H1 (cell line): ENCODE data around the gene LOXHD1. TPM values are rescaled to one million over a fixed set of nuclear protein-coding genes. Genes with fewer than 3 reads are reported as not detected.

Source experiments
- CTCF ChIA-PET: fragments of 300-600 bp; sonication (Branson Sonifier 250); formaldehyde crosslinking; loops from one replicate; lab custom pipeline; 2021; ENCODE audit not compliant: partially characterized antibody; lab: Charles Lee
- POLR2A ChIA-PET: fragments of 300-600 bp; sonication (Branson Sonifier 250); formaldehyde crosslinking; loops from one replicate; lab custom pipeline; 2021; ENCODE audit warnings: inconsistent platforms; ENCODE audit not compliant: partially characterized antibody; lab: Charles Lee
- DNase-seq, 2 experiments: peaks; one replicate each; pipeline versions ENCODE4 v3.0.0 to v3.0.0-alpha.2; 2010 to 2022; ENCODE audit warnings: low spot score in 2 of 2, low read depth in 1 of 2, mixed read lengths in 1 of 2
- FAIRE-seq: peaks from 2 replicates; lab custom pipeline; 2011; peaks lifted over from hg19 to GRCh38; lab: Jason Lieb, UNC
- H2AFZ ChIP-seq: 2 replicates; pipeline ENCODE4 v1.8.1; 2012; ENCODE audit warnings: low read length, inconsistent platforms
- H2AK5ac ChIP-seq: 2 replicates; pipeline ENCODE4 v1.6.1; 2013; ENCODE audit warnings: low read depth, low read length
- H2BK120ac ChIP-seq: replicated peaks from 2 replicates; pipeline ENCODE3; 2013; ENCODE audit warnings: low read depth, low read length, inconsistent platforms
- H2BK12ac ChIP-seq: 2 replicates; pipeline ENCODE4 v1.6.1; 2013; ENCODE audit warnings: low read depth, low read length
- H2BK15ac ChIP-seq: 2 replicates; pipeline ENCODE4 v1.6.1; 2013; ENCODE audit warnings: low read length
- H2BK20ac ChIP-seq: 2 replicates; pipeline ENCODE4 v1.6.1; 2013; ENCODE audit warnings: low read length
- H2BK5ac ChIP-seq: 2 replicates; pipeline ENCODE4 v1.6.1; 2013; ENCODE audit warnings: low read depth, low read length
- H3K14ac ChIP-seq: 2 replicates; pipeline ENCODE4 v1.6.1; 2013; ENCODE audit warnings: inconsistent platforms; ENCODE audit not compliant: insufficient read length
- H3K18ac ChIP-seq: 2 replicates; pipeline ENCODE4 v1.6.1; 2013; ENCODE audit warnings: low read length; ENCODE audit errors: extremely low read depth
- H3K23ac ChIP-seq: 2 replicates; pipeline ENCODE4 v1.6.1; 2013; ENCODE audit warnings: inconsistent platforms; ENCODE audit not compliant: insufficient read length
- H3K23me2 ChIP-seq: 2 replicates; pipeline ENCODE4 v1.6.1; 2013; ENCODE audit warnings: low read depth, low read length
- H3K27ac ChIP-seq: 2 replicates; pipeline ENCODE4 v1.6.1; 2011; ENCODE audit warnings: low read depth, low read length, inconsistent platforms
- H3K27me3 ChIP-seq, 4 experiments: replicated peaks in 1 of 4; 1 replicate in 1 of 4; 2 replicates in 3 of 4; pipeline versions ENCODE4 v1.6.1 to v1.8.1; 2011 to 2013; ENCODE audit warnings: low read length in 3 of 4, mild to moderate bottlenecking in 3 of 4, inconsistent platforms in 2 of 4, mixed read lengths in 2 of 4, moderate library complexity in 1 of 4; ENCODE audit not compliant: control insufficient read depth in 3 of 4, insufficient read depth in 3 of 4; ENCODE audit errors: extremely low read depth in 1 of 4
- H3K36me3 ChIP-seq, 4 experiments: 2 replicates each; pipeline versions ENCODE4 v1.6.1 to v1.8.1; 2011 to 2013; ENCODE audit warnings: mild to moderate bottlenecking in 4 of 4, low read length in 3 of 4, moderate library complexity in 2 of 4, control low read depth in 1 of 4, inconsistent platforms in 1 of 4; ENCODE audit not compliant: insufficient read depth in 4 of 4, control insufficient read depth in 2 of 4
- H3K4ac ChIP-seq: replicated peaks from 2 replicates; pipeline ENCODE3; 2013; ENCODE audit warnings: low read length, low read depth, mixed read lengths, inconsistent platforms; ENCODE audit not compliant: insufficient read length
- H3K4me1 ChIP-seq, 4 experiments: replicated peaks in 1 of 4; 1 replicate in 1 of 4; 2 replicates in 3 of 4; pipeline versions ENCODE4 v1.6.1 to v1.8.1; 2011 to 2013; ENCODE audit warnings: low read length in 3 of 4, inconsistent platforms in 2 of 4, mixed read lengths in 1 of 4; ENCODE audit not compliant: insufficient read depth in 4 of 4, control insufficient read depth in 3 of 4
- H3K4me2 ChIP-seq, 2 experiments: 2 replicates each; pipeline versions ENCODE4 v1.6.1 to v1.8.1; 2011 to 2013; ENCODE audit warnings: low read depth in 2 of 2, low read length in 2 of 2, control low read depth in 1 of 2, inconsistent platforms in 1 of 2, mild to moderate bottlenecking in 1 of 2; ENCODE audit not compliant: insufficient read depth in 1 of 2
- H3K4me3 ChIP-seq, 4 experiments: fragments of 200-600, 300-600 bp in 1 of 4; sonication (generic), shearing (Covaris generic), sonication (Bioruptor Twin) in 1 of 4; 2 replicates each; pipeline versions ENCODE4 v1.5.1 to v1.8.1; 2011 to 2016; ENCODE audit warnings: low read length in 4 of 4, low read depth in 3 of 4, control low read depth in 2 of 4, inconsistent platforms in 2 of 4, mild to moderate bottlenecking in 2 of 4, mixed read lengths in 1 of 4, moderate library complexity in 1 of 4; ENCODE audit not compliant: insufficient read depth in 2 of 4; ENCODE audit errors: extremely low read depth in 1 of 4
- H3K56ac ChIP-seq: replicated peaks from 2 replicates; pipeline ENCODE3; 2013; ENCODE audit warnings: low read depth, mild to moderate bottlenecking, mixed read lengths, low read length, inconsistent platforms; ENCODE audit not compliant: insufficient read length
- H3K79me1 ChIP-seq: 2 replicates; pipeline ENCODE4 v1.6.1; 2013; ENCODE audit warnings: low read depth, low read length, control low read depth
- H3K79me2 ChIP-seq, 2 experiments: 2 replicates each; pipeline versions ENCODE4 v1.6.1 to v1.8.1; 2012 to 2013; ENCODE audit warnings: low read length in 2 of 2, mild to moderate bottlenecking in 2 of 2, inconsistent platforms in 1 of 2; ENCODE audit not compliant: insufficient read depth in 2 of 2, control insufficient read depth in 1 of 2
- H3K9ac ChIP-seq, 4 experiments: replicated peaks in 1 of 4; 1 replicate in 1 of 4; 2 replicates in 3 of 4; pipeline versions ENCODE4 v1.6.1 to v1.8.1; 2011 to 2013; ENCODE audit warnings: low read depth in 3 of 4, low read length in 3 of 4, control low read depth in 2 of 4, mild to moderate bottlenecking in 2 of 4, moderate library complexity in 2 of 4, inconsistent platforms in 1 of 4; ENCODE audit errors: extremely low read depth in 1 of 4
- H3K9me3 ChIP-seq, 2 experiments: 2 replicates each; pipeline versions ENCODE4 v1.6.1 to v1.8.1; 2012 to 2013; ENCODE audit warnings: mild to moderate bottlenecking in 2 of 2, moderate library complexity in 2 of 2, control low read depth in 1 of 2, inconsistent platforms in 1 of 2, low read depth in 1 of 2, low read length in 1 of 2, mixed read lengths in 1 of 2; ENCODE audit not compliant: insufficient read depth in 2 of 2
- H4K20me1 ChIP-seq, 2 experiments: replicated peaks in 1 of 2; 2 replicates each; pipeline versions ENCODE3 to v1.8.1; 2011 to 2013; ENCODE audit warnings: inconsistent platforms in 2 of 2, low read length in 2 of 2, mild to moderate bottlenecking in 1 of 2; ENCODE audit not compliant: insufficient read depth in 2 of 2, control insufficient read depth in 1 of 2
- H4K5ac ChIP-seq: 2 replicates; pipeline ENCODE4 v1.6.1; 2013; ENCODE audit warnings: low read length, low read depth, mixed read lengths, inconsistent platforms; ENCODE audit not compliant: insufficient read length
- H4K8ac ChIP-seq: 2 replicates; pipeline ENCODE4 v1.8.0; 2013; ENCODE audit warnings: mild to moderate bottlenecking, moderate library complexity, low read length, inconsistent platforms; ENCODE audit not compliant: insufficient read depth; ENCODE audit errors: extremely low read depth
- H4K91ac ChIP-seq: replicated peaks from 2 replicates; pipeline ENCODE3; 2013; ENCODE audit warnings: low read length, mixed read lengths, inconsistent platforms; ENCODE audit not compliant: insufficient read length
- ASH2L ChIP-seq: fragments of 200-600, 300-600 bp; sonication (generic); IDR thresholded peaks from one replicate; pipeline ENCODE4 v1.7.1; 2017; ENCODE audit warnings: low read length
- BACH1 ChIP-seq: IDR thresholded peaks from 2 replicates; pipeline ENCODE4 v1.6.1; 2012; ENCODE audit warnings: low read length, improper control_type of control experiment
- FOSL1 ChIP-seq: IDR thresholded peaks from 2 replicates; pipeline ENCODE4 v1.6.1; 2011; ENCODE audit warnings: mild to moderate bottlenecking, low read depth, low read length, moderate library complexity; ENCODE audit not compliant: insufficient read depth
- GABPA ChIP-seq: IDR thresholded peaks from 2 replicates; pipeline ENCODE4 v1.6.1; 2011; ENCODE audit warnings: mild to moderate bottlenecking, low read length, moderate library complexity, borderline replicate concordance; ENCODE audit not compliant: insufficient read depth
- KDM4A ChIP-seq: IDR thresholded peaks from one replicate; pipeline ENCODE4 v1.7.1; 2012; ENCODE audit warnings: low read depth, mild to moderate bottlenecking, moderate library complexity, low read length, inconsistent platforms; ENCODE audit not compliant: severe bottlenecking
- POLR2A ChIP-seq, 2 experiments: IDR thresholded peaks; 1 replicate in 1 of 2; 2 replicates in 1 of 2; pipeline ENCODE4 v1.6.1; 2011; ENCODE audit warnings: low read depth in 2 of 2, low read length in 2 of 2, mild to moderate bottlenecking in 2 of 2; ENCODE audit errors: control extremely low read depth in 1 of 2
- POU5F1 ChIP-seq: IDR thresholded peaks from 2 replicates; pipeline ENCODE4 v1.6.1; 2011; ENCODE audit warnings: low read depth, mild to moderate bottlenecking, low read length, moderate library complexity
- SIN3A ChIP-seq, 2 experiments: IDR thresholded peaks in 1 of 2; conservative IDR thresholded peaks in 1 of 2; 2 replicates each; pipeline ENCODE4 v1.6.1; 2011 to 2012; ENCODE audit warnings: low read length in 2 of 2, improper control_type of control experiment in 1 of 2, low read depth in 1 of 2, mild to moderate bottlenecking in 1 of 2
- SUZ12 ChIP-seq: fragments of 200-600 bp; sonication (generic); IDR thresholded peaks from 2 replicates; pipeline ENCODE4 v1.6.1; 2012; ENCODE audit warnings: mild to moderate bottlenecking, inconsistent platforms, low read length, moderate library complexity, mixed read lengths
- WGBS, 2 experiments: shearing (Covaris generic) in 1 of 2; methylation state at CpG; one replicate each; pipeline versions ENCODE4 v1.1.6 to v1.1.7; 2013 to 2015; ENCODE audit warnings: low lambda C conversion rate in 2 of 2, mixed read lengths in 2 of 2, inconsistent platforms in 1 of 2, low coverage in 1 of 2, missing lambda C conversion rate in 1 of 2; ENCODE audit not compliant: insufficient replicate concordance in 2 of 2, insufficient coverage in 1 of 2, insufficient read length in 1 of 2; ENCODE audit errors: extremely low coverage in 1 of 2, missing lambda C conversion rate in 1 of 2; 5-methylcytosine and 5-hydroxymethylcytosine counted together
- polyA plus RNA-seq, 7 experiments: library from polyadenylated mRNA; depleted of rRNA in 3 of 7; stranded (reverse) in 5 of 7; unstranded in 2 of 7; fragments of >200 nt in 5 of 7; fragments of 200-250 nt in 2 of 7; gene quantifications; 1 replicate in 5 of 7; 2 replicates in 1 of 7; 4 replicates in 1 of 7; pipeline versions ENCODE4 v1.2.1 to v1.2.3, GENCODE V29; 2011 to 2013; ENCODE audit warnings: missing spikeins in 2 of 7, mixed read lengths in 2 of 7
- total RNA-seq: library from RNA; stranded (reverse); fragmentation: NEBNext Ultra II Directional; extraction: Animal tissue kit (Norgen Biotek cat#: 25700); gene quantifications from 2 replicates; pipeline ENCODE4 v1.2.1, GENCODE V29; 2021
- TF ChIP-seq, protein P1 (sequence below): IDR thresholded peaks from 2 replicates; pipeline ENCODE4 v1.6.1; 2011; ENCODE audit warnings: low read depth, mild to moderate bottlenecking, low read length; ENCODE audit not compliant: insufficient read depth
- TF ChIP-seq, protein P2 (sequence below), 3 experiments: IDR thresholded peaks; 1 replicate in 2 of 3; 2 replicates in 1 of 3; pipeline versions ENCODE4 v1.5.1 to v1.6.1; 2011; ENCODE audit warnings: low read length in 3 of 3, mild to moderate bottlenecking in 3 of 3, inconsistent platforms in 2 of 3, low read depth in 1 of 3, moderate library complexity in 1 of 3; ENCODE audit not compliant: insufficient read depth in 1 of 3; ENCODE audit errors: control extremely low read depth in 1 of 3

Gene LOXHD1
- total and polyA plus RNA-seq, 2 of the 8 experiments (the other 6 are each of a cell fraction or from before 2014, with no cell fraction given) = 0.02 TPM; not detected in 1

DNA sequence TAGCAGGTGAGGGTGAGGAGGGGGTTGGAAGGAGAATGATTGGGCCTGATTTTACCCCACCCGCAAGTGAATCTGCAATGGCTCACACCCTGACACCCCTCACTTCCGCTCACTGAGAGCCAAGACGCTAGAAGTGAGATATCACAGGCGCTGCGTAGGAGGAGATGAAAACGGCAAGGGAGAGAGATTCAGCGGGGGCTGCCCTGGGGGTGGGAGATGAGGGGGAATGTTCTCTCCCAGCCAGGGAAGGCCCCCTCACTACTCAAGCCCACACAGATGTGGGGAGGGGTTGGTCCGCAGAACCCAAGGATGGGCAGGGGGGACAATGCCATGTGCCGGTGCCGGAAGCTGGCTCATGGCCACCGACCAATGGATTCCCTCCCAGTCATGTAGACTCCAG is 32.9 kb downstream of the LOXHD1 start:
- no peak overlapping the region for H2AK5ac ChIP-seq
- no peak overlapping the region for H3K4me3 ChIP-seq
- ChIA-PET POLR2A (no interaction called here), CTCF (interaction anchor here (0.8 to 5.6 kb wide), 8 partner anchors 15 to 343 kb away, joined by 3 to 64 read pairs (median 4); no protein-coding TSS in a partner anchor)
- H3K14ac ChIP-seq = no peak overlapping the region
- H3K4ac ChIP-seq = no peak overlapping the region
- no peaks in the 10 kb centered on the region for H3K36me3 ChIP-seq
- H3K79me2 ChIP-seq = no peaks in the 10 kb centered on the region
- no peaks in the 10 kb centered on the region for H4K20me1 ChIP-seq
- no peak overlapping the region for H4K91ac ChIP-seq
- H3K23me2 ChIP-seq = no peaks in the 10 kb centered on the region
- no peak overlapping the region for H4K5ac ChIP-seq
- no peak overlapping the region for H3K27ac ChIP-seq
- H2BK15ac ChIP-seq = no peak overlapping the region
- no peaks in the 10 kb centered on the region for H3K27me3 ChIP-seq
- H2BK120ac ChIP-seq = no peak overlapping the region
- H3K9ac ChIP-seq = no peak overlapping the region
- H3K18ac ChIP-seq = no peak overlapping the region
- no peak overlapping the region for H2BK5ac ChIP-seq
- FAIRE-seq = no peak
- no peak overlapping the region for H3K23ac ChIP-seq
- H3K4me1 ChIP-seq = peaks cover 0 to 3% (median 0%) of the 10 kb centered on the region in 4 experiments; a peak in 1 of 7 replicates
- no peaks in the 10 kb centered on the region for H3K9me3 ChIP-seq
- no peak overlapping the region for H2BK20ac ChIP-seq
- no peak overlapping the region for H3K56ac ChIP-seq
- H3K4me2 ChIP-seq = no peak overlapping the region
- H2AFZ ChIP-seq = 0 out of 2 replicates have a peak overlapping the region, but pooled peaks have one; percentile 63
- WGBS, 2 experiments = 92% methylated on average over 11 of the region's 11 CpGs; no CpG with 5 or more reads in 1 of the 2 experiments
- no peak overlapping the region; the same call in 1 of the 2 replicates for H4K8ac ChIP-seq
- peak in 1 of 2 experiments; percentile 33 for DNase-seq
- H2BK12ac ChIP-seq = no peak overlapping the region
- H3K79me1 ChIP-seq = no peaks in the 10 kb centered on the region
- TF ChIP-seq, protein P1, sequence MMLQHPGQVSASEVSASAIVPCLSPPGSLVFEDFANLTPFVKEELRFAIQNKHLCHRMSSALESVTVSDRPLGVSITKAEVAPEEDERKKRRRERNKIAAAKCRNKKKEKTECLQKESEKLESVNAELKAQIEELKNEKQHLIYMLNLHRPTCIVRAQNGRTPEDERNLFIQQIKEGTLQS = no peak
- TF ChIP-seq, protein P2, sequence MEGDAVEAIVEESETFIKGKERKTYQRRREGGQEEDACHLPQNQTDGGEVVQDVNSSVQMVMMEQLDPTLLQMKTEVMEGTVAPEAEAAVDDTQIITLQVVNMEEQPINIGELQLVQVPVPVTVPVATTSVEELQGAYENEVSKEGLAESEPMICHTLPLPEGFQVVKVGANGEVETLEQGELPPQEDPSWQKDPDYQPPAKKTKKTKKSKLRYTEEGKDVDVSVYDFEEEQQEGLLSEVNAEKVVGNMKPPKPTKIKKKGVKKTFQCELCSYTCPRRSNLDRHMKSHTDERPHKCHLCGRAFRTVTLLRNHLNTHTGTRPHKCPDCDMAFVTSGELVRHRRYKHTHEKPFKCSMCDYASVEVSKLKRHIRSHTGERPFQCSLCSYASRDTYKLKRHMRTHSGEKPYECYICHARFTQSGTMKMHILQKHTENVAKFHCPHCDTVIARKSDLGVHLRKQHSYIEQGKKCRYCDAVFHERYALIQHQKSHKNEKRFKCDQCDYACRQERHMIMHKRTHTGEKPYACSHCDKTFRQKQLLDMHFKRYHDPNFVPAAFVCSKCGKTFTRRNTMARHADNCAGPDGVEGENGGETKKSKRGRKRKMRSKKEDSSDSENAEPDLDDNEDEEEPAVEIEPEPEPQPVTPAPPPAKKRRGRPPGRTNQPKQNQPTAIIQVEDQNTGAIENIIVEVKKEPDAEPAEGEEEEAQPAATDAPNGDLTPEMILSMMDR (IDR thresholded peaks at IDR 0.05; ENCODE audit: control extremely low read depth in 1 of 3, insufficient read depth in 1 of 3, low read depth in 1 of 3, low read length in 3 of 3) = no peak
- TF ChIP-seq BACH1 (no peak), KDM4A (no peak), SUZ12 (no peak), ASH2L (no peak), SIN3A (conservative IDR thresholded peaks at IDR 0.05 in 1 of 2, IDR thresholded peaks at IDR 0.05 in 1 of 2; ENCODE audit: low read depth in 1 of 2, low read length in 2 of 2) (no peak), POLR2A (IDR thresholded peaks at IDR 0.05; ENCODE audit: control extremely low read depth in 1 of 2, low read depth in 2 of 2, low read length in 2 of 2) (no peak), FOSL1 (no peak), POU5F1 (no peak), GABPA (no peak)
